Activated naive CD4-positive, alpha-beta T cell treated with Interleukin-2 at 50 U/mL for 16 hours (primary cell): ENCODE measurements around the gene ARL5C.

Experiments
- DNase-seq: peaks from one replicate; pipeline ENCODE4 v3.0.0-alpha.2; 2020

The ARL5C gene

GRCh38 chr17:39166437-39167335 lies 725 bp upstream of the ARL5C start:
- DNase-seq: no peak

- no peak for DNase-seq
Measured at GRCh38 chr17:39165178-39165840, 652 bp downstream of the ARL5C start.

GRCh38 chr17:39164675-39165143 lies 1.3 kb downstream of the ARL5C start:
- peak; percentile 76 for DNase-seq

- DNase-seq: no peak
Measured at GRCh38 chr17:39161962-39162361, 4.0 kb downstream of the ARL5C start.

DNA sequence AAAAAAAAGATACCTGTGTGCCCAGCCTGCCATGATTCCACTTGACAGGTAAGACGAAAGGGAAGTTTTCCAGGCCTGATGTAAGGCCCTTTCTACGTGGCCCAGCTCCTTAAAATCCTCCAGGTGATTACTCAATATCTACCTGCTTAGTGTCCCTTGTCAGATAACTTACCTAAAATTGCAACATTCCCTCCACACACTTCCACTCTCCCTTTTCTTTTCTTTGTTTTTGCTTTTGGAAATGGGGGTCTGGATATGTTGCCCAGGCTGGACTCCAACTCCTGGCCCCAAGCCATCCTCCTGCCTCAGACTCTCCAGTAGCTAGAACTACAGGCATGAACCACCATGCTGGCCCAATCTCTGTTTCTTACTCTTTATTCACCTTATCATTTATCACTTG lies 7.3 kb downstream of the ARL5C start:
- DNase-seq: no peak

DNA sequence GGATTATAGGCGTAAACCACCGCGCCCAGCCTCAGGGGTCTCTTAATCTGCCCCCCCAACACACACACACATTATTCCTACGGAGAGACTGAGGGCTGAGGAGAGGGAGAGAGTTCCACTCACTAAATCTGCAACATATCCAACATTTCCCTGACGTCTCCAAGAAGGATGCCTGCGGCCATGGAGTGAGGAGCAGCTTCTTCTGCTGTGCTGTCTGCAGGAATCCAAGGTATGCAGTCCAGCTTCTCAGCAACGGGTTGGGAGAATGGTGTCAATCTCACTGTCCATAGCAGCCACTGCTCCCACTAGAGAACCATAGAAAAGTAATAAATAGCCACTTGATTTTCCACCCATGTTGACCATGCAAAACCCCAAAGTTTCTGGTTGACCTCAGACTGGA lies 9.5 kb downstream of the ARL5C start:
- DNase-seq: no peak

DNA sequence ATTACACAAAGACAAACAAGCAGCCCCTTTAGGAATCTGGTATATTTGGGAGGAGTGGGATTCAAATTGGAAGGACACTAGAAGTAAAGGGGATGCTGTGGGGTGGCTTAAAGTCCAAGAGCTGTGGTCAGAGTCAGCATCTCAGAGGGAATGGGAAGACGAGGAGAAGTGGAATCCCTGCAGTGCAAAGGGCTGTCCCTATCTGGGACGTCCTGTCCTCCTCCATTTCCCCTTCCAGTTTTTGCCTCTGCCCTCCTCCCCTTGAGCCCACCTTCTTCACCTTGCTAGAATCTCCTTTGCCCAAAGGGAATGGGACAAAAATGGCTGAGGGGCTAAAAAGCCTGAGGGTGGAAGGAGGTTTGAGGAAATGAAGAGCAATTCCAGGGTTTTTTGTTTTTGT lies 10.3 kb downstream of the ARL5C start:
- DNase-seq: no peak

- peak; percentile 94 for DNase-seq
Measured at GRCh38 chr17:39153599-39154051, 12.3 kb downstream of the ARL5C start.

DNA sequence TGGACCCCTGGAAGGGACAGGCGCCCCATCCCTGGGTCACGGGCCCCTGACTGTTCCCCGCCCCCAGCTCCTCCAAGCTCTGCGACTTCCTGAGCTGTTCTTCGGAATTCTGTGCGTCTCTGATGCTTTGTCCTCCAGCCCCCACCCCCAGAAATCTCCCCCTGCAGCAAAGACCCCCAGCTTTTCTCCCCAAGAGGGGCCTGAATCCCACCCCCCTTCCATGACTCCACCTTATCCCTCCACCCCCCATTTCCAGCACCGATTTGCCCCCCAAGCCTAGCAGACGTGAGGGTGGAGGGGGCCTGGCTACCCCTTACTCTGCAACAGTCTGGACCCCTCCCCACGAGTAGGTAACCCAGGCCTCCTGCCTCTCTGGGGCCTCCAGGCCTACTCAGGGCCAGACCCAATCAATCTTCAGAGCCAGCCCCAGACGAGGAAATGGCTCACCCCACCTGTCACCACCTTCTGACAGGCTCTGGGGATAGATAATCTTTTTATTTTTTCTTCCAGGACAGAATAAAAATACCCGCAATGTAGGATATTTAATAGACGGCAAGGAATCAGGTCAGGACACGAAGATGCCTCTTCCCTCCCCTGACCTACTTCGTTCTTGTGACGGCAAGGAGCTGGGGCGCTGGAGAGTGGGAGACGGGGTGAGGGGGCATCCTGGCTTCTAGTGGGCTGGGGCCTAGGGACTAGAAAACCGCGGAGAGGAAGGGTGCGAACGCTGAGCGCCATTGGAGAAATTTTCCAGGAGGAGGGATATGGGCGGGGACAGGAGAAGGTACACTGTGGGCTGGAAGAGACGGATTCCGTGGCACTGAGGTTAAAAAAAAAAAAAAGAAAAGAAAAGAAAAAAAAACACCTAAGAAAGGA lies 13.8 kb downstream of the ARL5C start:
- DNase-seq: peak; percentile 27

DNA sequence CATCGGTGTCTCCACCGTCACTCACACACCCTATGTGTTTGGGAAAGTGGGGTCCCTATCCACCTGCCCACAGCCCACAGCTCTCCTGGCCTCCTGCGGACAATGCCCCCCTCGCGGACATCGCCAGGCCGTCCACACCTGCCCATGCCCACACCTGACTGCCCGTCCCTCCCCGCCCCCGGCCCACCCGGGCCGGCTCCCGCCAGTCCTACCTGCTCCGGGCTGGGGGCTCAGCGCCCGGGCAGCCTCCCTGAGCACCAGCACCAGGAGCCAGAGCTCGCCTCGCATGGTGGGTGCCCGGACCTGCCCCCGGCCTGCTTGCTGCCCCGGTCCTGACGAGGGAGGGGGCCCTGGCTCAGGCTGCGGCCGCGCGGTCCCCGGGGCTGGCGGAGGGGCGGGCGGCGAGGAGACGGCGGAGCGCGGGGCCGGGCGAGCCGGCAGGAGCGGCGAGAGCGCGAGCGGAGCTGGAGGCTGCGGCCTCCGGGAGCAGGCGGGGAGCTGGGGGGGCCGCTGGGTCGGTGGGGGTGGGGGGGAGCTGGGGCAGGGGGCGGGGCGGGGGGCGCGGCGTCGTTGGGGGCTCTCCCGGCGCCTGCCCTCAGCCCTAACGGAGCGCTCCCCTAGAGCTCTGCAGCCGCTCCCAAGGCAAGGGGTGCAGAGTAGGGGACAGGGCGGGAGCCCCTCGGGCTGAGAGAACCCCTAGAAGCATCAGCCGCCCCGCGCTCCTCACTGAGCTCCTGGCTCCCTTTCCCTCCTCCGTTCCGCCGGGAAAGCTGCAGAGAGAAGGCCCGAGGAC lies 14.6 kb downstream of the ARL5C start, which contains the start of gene PLXDC1:
Gene PLXDC1, minus strand, starts transcription at position 488 of the 793 bp plus-strand sequence. Its CDS starts 200 bp downstream, at position 288.
- peak; percentile 10 for DNase-seq

DNA sequence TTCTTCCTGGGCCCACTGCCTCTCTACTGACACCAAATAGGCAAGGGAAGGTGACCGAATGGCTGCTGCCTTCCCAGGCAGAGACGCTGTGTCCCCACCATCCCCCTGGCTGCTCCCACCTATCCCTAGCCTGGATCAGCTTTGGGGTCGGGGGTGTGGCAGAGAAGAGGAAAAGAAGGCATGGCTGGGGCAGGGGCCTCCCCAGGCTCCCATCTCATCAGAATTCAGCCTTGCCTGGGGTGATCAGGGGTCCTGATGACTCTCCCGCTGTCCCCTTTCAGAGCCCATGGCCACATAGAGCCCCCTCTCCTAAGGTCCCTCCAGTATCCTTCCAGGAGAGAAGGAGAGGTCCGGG lies 15.2 kb downstream of the ARL5C start:
- DNase-seq: no peak

DNA sequence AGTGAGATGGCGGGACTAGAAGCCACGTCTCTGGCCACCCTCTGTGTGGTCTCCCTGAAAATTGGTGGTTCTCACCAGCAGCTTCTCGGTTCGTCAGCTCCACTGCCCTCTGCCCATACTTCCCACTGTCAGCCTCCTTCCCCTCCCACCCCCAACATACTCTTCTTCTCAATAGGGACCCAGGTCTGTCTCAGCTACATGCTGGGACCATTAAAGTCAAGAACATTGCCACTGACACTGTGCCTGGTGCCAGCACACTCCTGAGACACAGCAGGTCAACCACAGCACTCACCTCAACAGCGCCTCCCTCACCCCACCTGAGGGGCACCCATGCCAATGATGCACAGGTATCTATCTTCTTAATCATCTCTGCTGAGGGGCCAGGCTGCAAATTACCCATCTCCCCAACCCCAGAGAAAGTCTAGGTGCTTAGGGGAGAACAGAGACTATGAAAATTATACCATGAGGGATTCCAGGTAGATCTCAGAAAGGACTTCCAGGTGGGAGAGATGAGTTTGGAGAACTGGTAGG lies 15.8 kb downstream of the ARL5C start:
- DNase-seq: no peak

DNA sequence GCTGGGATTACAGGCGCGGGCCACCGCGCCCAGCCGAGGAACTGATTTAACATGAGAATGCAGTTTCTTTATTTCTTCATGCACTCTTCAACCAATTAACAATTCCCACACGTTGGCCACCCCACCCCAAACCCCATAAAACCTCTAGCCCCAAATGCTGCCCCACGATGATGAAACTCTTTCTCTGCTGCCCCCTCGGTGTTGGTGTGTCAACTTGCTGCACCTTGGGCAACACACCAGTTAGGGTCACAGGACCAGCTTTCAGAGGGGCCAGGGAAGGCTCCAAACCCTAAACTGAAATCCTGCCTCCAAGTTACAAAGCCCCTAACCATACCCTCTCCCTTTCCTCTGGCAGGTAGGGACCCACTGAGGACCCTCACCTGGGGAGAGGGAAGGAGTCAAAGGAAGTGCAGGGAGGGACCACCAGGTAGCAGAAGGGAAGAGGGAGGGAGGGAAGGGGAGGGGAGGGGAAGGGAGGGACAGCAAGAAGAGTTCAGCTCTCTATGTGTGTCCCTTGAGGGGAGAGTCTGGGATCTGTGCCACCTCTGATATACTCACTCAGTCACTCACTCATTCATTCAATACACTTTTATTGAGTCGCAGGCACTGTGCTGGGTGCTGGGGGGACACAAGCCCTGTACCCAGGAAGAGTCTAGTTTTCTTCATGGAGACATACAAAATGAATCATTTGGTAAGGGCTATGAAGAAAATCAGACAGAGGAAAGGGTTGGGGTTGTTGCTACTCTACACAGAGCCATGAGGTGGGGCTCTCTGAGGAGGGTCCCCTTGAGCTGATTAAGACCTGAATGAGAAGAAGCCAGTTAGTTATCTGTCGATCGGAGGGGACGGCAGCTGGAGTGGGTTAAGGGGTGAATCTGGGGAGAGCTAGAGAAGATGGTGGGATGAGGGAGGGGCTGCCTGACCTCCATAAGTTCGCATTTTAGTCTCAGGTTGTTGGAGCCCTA lies 18.5 kb downstream of the ARL5C start:
- DNase-seq: no peak

DNA sequence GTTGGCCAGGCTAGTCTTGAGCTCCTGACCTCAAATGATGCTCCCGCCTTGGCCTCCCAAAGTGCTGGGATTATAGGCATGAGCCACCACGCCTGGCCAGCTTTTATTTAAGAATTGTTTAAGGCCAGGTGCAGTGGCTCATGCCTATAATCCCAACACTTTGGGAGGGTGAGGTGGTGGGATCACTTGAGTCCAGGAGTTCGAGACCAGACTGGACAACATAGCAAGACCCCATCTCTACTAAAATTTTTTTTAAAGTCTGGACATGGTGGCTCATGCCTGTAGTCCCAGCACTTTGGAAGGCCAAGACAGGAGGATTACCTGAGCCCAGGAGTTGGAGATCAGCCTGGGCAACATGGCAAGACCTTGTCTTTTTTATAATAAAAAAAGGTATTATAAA lies 19.7 kb downstream of the ARL5C start:
- no peak for DNase-seq

- no peak for DNase-seq
Measured at GRCh38 chr17:39145143-39145542, 20.8 kb downstream of the ARL5C start.

GRCh38 chr17:39144416-39144840 lies 21.5 kb downstream of the ARL5C start:
- DNase-seq: no peak

DNA sequence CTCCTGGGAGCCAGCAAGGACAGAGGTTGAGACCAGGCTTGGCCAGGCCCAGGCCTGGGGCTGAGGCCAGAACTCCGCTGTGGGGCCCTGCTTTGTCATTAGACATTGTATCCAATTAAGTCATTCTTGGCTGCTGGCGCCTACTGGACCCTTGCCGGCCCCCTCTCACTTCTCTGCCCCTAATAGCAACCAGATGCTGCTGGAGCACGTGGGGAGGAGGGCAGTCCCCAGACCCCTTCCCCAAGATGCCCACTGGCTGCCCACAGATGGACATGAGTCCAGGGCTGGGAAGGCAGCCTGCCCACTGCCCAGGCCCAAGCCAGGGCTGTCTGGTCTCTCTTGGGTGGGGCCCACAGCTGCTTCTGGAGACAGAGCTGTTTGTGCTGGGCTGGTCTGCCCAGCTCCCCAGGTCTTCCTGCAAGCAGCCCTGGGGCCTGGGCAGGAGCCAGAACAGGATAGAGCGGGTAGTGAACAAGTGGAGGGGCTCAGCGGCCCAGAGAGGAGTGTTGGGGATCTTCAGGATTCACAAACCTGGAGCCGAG lies 22.3 kb downstream of the ARL5C start:
- no peak for DNase-seq

- no peak for DNase-seq
Measured at GRCh38 chr17:39141915-39142664, 23.9 kb downstream of the ARL5C start.

DNA sequence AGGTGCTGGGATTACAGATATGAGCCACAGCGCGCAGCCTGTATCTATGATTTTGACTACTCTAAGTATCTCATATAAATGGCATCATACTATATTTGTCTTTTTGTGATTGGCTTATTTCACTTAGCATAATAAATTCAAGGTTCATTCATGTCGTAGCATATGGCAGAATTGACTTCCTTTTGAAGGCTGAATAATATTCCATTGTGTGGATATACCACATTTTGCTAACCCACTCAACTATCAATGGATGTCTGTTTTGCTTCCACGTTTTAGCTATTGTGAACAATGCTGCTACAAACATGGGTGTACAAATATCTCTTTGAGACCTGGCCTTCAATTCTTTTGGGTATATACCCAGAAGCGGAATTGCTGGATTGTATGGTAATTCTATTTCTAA lies 24.7 kb downstream of the ARL5C start:
- DNase-seq: no peak

DNA sequence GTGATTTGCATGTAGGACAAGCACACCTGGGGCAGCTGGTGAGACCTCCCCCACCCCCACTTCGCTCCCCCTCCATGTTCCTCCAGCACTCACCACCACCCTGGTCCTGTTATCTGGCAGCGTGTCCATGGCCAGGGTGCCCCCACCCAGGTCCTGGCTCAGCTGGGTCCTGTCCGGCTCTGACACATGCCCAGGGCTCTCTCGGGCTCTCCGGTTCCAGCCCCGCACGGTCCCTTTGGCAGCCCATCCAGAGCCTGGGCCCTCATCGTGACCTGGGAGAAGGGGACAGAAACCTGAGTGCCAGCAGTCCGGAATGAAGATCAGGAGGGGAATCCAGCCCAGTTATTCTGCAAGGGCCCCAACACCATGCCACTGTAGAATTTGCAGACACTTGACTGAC lies 26.4 kb downstream of the ARL5C start:
- DNase-seq: no peak
